OCI-LY1 (cell line): ENCODE results near the gene IL17RE.
"Not testable (repeated sequence)": the region's sequence is repeated elsewhere in the genome, so short reads cannot be mapped to it uniquely, and the experiment has no call there.

Source experiments
- CTCF ChIP-seq: fragments of 200-600 bp; sonication (generic), shearing (Covaris generic); IDR thresholded peaks from 2 replicates; pipeline ENCODE4 v1.5.1; 2017; ENCODE audit warnings: mild to moderate bottlenecking, antibody characterized with exemption, low read length, moderate library complexity, mixed read lengths
- EZH2 ChIP-seq: fragments of 200-600 bp; sonication (generic), shearing (Covaris generic); IDR thresholded peaks from 2 replicates; pipeline ENCODE4 v1.8.0; 2017; ENCODE audit warnings: borderline replicate concordance, mixed run types, mild to moderate bottlenecking, antibody characterized with exemption, low read length, moderate library complexity, mixed read lengths

GRCh38 chr3:9865125-9865637 is 37.5 kb upstream of the IL17RE start:
- TF ChIP-seq CTCF, EZH2: not testable (repeated sequence)
